HL-60 (cell line): Measurements from ENCODE around the gene ADAM15.

Source experiments
- DNase-seq, 2 experiments: peaks; one replicate each; pipeline ENCODE4 v3.0.0-alpha.2; 2010 to 2020; ENCODE audit warnings: low read depth in 1 of 2, low spot score in 1 of 2
- H3K27ac ChIP-seq: fragments of 250-450 bp; sonication (Bioruptor Pico); replicated peaks from 2 replicates; pipeline ENCODE4 v1.5.1; 2020; ENCODE audit warnings: mild to moderate bottlenecking, moderate library complexity
- H3K27me3 ChIP-seq: fragments of 250-450 bp; sonication (Bioruptor Pico); 2 replicates; pipeline ENCODE4 v1.5.1; 2021; ENCODE audit warnings: mild to moderate bottlenecking, moderate library complexity; ENCODE audit not compliant: insufficient read depth, poor library complexity, severe bottlenecking
- H3K4me3 ChIP-seq: replicated peaks from 2 replicates; pipeline ENCODE4 v1.5.1; 2011; ENCODE audit warnings: mild to moderate bottlenecking, control low read depth, low read length; ENCODE audit not compliant: insufficient read depth
- GABPA ChIP-seq: IDR thresholded peaks from 2 replicates; pipeline ENCODE4 v1.6.1; 2012; ENCODE audit warnings: low read depth
- POLR2AphosphoS5 ChIP-seq: IDR thresholded peaks from 2 replicates; pipeline ENCODE4 v1.6.1; 2012; ENCODE audit warnings: low read depth
- SPI1 ChIP-seq: IDR thresholded peaks from 2 replicates; pipeline ENCODE4 v1.6.1; 2012; ENCODE audit warnings: low read depth, mild to moderate bottlenecking, borderline replicate concordance
- TF ChIP-seq, protein P1 (sequence below): IDR thresholded peaks from one replicate; pipeline ENCODE4 v1.5.1; 2011; ENCODE audit warnings: low read length, control low read depth, inconsistent platforms; ENCODE audit not compliant: insufficient read depth
- TF ChIP-seq, protein P2 (sequence below): IDR thresholded peaks from 2 replicates; pipeline ENCODE4 v1.6.1; 2012; ENCODE audit warnings: low read depth; ENCODE audit not compliant: insufficient replicate concordance

ADAM15 gene

DNA sequence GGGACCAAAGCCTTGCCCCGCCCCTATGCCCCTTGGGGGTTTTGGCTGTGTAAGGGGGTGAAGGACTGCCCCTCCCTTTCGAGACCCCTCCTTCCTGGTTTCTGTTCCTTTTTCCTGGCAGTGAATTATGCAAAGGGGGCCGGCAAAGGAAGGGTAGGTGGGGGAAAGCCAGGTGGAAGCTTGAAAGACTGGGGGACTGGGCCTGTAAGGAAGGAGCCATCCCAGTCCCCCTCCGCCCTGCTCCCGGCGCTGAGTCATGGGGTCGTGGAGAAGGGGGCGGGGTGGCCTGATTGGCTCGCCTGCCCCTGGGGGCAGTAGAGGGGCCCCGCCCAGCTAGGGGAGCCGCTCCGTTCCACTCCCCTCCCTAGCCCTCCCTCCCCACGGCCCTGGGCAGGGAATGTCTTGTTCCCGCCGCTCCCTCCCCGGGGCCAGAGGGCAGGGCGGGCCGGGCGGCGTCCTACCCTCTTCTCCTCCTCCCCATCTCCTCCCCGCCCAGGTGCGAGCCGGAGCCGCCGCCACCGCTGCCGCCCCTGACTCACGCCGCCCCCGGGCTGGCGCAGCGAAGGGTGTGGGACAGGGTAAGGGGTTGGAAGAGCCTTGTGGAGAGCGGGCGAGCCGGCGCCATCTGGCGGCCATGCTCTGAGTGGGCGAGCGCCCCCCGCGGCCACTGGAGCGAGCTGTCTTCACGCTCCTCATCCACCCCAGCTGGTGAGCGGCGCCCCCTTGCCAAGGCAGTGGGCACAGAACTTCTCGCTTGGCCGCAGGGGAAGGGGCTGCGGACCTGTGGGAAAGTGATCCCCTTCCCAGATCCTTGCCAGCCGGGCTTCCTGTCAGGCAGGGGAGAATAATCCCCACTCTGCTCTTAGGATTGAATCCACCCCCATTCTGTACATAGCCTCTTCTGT lies 33.8 kb upstream of the ADAM15 start:
- H3K27me3 ChIP-seq, result no peaks in the 10 kb centered on the region
- DNase-seq, result peak; percentile 80 to 86
- peak overlapping the region; percentile 15 for H3K4me3 ChIP-seq
- TF ChIP-seq POLR2AphosphoS5 (peak; percentile 95), SPI1 (no peak), GABPA (no peak)
- TF ChIP-seq, protein P1, sequence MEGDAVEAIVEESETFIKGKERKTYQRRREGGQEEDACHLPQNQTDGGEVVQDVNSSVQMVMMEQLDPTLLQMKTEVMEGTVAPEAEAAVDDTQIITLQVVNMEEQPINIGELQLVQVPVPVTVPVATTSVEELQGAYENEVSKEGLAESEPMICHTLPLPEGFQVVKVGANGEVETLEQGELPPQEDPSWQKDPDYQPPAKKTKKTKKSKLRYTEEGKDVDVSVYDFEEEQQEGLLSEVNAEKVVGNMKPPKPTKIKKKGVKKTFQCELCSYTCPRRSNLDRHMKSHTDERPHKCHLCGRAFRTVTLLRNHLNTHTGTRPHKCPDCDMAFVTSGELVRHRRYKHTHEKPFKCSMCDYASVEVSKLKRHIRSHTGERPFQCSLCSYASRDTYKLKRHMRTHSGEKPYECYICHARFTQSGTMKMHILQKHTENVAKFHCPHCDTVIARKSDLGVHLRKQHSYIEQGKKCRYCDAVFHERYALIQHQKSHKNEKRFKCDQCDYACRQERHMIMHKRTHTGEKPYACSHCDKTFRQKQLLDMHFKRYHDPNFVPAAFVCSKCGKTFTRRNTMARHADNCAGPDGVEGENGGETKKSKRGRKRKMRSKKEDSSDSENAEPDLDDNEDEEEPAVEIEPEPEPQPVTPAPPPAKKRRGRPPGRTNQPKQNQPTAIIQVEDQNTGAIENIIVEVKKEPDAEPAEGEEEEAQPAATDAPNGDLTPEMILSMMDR, result peak; percentile 97
- TF ChIP-seq, protein P2, sequence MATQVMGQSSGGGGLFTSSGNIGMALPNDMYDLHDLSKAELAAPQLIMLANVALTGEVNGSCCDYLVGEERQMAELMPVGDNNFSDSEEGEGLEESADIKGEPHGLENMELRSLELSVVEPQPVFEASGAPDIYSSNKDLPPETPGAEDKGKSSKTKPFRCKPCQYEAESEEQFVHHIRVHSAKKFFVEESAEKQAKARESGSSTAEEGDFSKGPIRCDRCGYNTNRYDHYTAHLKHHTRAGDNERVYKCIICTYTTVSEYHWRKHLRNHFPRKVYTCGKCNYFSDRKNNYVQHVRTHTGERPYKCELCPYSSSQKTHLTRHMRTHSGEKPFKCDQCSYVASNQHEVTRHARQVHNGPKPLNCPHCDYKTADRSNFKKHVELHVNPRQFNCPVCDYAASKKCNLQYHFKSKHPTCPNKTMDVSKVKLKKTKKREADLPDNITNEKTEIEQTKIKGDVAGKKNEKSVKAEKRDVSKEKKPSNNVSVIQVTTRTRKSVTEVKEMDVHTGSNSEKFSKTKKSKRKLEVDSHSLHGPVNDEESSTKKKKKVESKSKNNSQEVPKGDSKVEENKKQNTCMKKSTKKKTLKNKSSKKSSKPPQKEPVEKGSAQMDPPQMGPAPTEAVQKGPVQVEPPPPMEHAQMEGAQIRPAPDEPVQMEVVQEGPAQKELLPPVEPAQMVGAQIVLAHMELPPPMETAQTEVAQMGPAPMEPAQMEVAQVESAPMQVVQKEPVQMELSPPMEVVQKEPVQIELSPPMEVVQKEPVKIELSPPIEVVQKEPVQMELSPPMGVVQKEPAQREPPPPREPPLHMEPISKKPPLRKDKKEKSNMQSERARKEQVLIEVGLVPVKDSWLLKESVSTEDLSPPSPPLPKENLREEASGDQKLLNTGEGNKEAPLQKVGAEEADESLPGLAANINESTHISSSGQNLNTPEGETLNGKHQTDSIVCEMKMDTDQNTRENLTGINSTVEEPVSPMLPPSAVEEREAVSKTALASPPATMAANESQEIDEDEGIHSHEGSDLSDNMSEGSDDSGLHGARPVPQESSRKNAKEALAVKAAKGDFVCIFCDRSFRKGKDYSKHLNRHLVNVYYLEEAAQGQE, result no peak
- peak overlapping the region; percentile 47 for H3K27ac ChIP-seq

DNA sequence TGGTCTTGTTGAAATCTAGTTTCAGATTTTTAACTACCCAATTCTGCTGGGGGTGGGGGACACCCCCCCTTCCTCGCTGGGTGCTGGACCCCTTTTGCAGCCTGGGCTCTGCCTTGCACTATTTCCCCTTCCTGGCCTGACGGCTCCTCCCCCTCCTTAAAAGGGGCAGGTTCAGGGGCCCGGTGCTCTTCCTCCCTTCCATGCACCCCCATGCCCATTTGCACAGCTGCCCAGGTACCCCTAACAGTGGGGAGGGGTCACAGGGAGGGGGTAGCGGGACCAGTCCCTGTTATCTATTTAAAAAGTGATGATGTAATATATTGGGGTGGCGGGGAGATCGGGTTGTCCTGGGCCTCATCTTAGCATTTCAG lies 33.2 kb upstream of the ADAM15 start:
- peak in 1 of 2 experiments; percentile 55 for DNase-seq
- Histone ChIP-seq H3K27ac (peak overlapping the region; percentile 47; the same call in 1 of the 2 replicates), H3K4me3 (no peak overlapping the region), H3K27me3 (no peaks in the 10 kb centered on the region)
- no peak for TF ChIP-seq POLR2AphosphoS5
- TF ChIP-seq GABPA, result no peak
- no peak for TF ChIP-seq SPI1
- TF ChIP-seq, protein P1, result no peak

DNA sequence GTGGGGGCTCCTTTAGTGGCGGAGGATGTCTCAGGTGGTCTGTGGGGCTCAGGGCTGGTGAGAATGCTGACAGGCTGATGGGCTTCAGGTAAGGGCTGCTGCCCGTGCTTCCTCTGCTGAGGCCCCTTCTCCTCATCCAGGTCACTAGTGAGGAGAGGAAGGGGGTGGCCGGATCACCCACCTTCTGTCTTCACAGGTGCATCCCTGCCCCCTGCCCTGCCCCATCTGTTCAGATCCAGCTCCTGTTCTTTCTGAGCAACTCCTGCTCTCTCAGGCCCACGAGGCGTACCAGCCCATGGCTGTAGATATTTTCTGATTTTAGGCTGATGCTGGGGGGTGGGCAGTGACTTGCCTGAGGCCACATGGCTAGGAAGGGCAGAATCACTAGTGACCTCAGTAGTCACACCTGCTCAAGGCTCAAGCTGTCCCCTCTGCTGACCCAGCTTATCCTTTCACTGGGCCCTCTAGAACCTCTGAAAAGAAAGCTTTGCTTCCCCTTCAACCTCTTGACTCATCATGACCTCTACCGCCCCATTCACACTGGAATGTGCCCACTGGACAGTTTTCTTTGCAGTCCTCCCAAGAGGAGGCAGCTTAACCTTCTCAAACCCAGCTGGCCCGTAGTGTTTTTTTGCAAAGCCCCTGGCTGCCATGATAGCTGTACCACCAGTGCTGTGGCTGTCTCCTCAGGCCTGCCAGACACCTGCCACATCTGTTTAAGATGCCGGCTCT lies 32.3 kb upstream of the ADAM15 start:
- no peak overlapping the region for H3K27ac ChIP-seq
- TF ChIP-seq SPI1 (no peak), POLR2AphosphoS5 (no peak; the same call in 1 of the 2 replicates), GABPA (no peak)
- TF ChIP-seq, protein P2, result no peak
- TF ChIP-seq, protein P1, result no peak
- DNase-seq, result peak in 1 of 2 experiments; percentile 20
- H3K27me3 ChIP-seq, result no peaks in the 10 kb centered on the region
- H3K4me3 ChIP-seq, result no peak overlapping the region
